ENCODE measurements around the gene DAGLB. TPM values are rescaled to one million over a fixed set of nuclear protein-coding genes. Genes with fewer than 3 reads are reported as not detected.
A peak's percentile ranks its signal among the peaks of the same experiment; 100 is the strongest.

The DAGLB gene
- total RNA-seq, 1 experiment from 2014 or later: 23.4 TPM

GRCh38 chr7:6478186-6478585 lies 30.4 kb upstream of the DAGLB start:
- Histone ChIP-seq H3K27ac (ENCODE audit: low read length) (no peak overlapping the region), H3K4me2 (ENCODE audit: low read length) (no peak overlapping the region), H3K36me3 (ENCODE audit: low read depth, low read length) (peaks cover 32% of the 10 kb centered on the region; the same call in 1 of the 2 replicates), H3K4me1 (ENCODE audit: insufficient read depth, low read length) (peaks cover 25% of the 10 kb centered on the region), H3K9me2 (replicated peaks; ENCODE audit: low read length) (no peaks in the 10 kb centered on the region), H3K4me3 (ENCODE audit: low read length) (no peak overlapping the region), H3K9me3 (ENCODE audit: low read length) (no peaks in the 10 kb centered on the region), H3F3A (ENCODE audit: low read length, unreplicated experiment) (no peaks in the 10 kb centered on the region), H3K9ac (ENCODE audit: low read length) (no peak overlapping the region), H3K79me2 (ENCODE audit: low read length) (peaks cover 100% of the 10 kb centered on the region), H4K20me1 (ENCODE audit: low read length) (peaks cover 88% of the 10 kb centered on the region), H3K27me3 (ENCODE audit: low read length) (no peaks in the 10 kb centered on the region), H2AFZ (ENCODE audit: low read length) (no peak overlapping the region)
- POLR2A ChIA-PET (ENCODE audit: unreplicated experiment): no interaction called here
- TF ChIP-seq EZH2 (IDR thresholded peaks at IDR 0.05; ENCODE audit: low read length, unreplicated experiment) (no peak), EZH2phosphoT487 (IDR thresholded peaks at IDR 0.05; ENCODE audit: borderline replicate concordance, low read length) (no peak)
- no TSS peak for BruUV-seq (replicated peaks)
- CTCF ChIA-PET: no interaction called here
- DNase-seq (no peak), ATAC-seq (no peak)
- intact Hi-C loops (cut with micrococcal nuclease): no loop called here

- TF ChIP-seq EZH2 (IDR thresholded peaks at IDR 0.05; ENCODE audit: low read length, unreplicated experiment) (no peak), EZH2phosphoT487 (IDR thresholded peaks at IDR 0.05; ENCODE audit: borderline replicate concordance, low read length) (no peak), CTCF (conservative IDR thresholded peaks at IDR 0.05; ENCODE audit: low read depth, low read length) (no peak)
- ATAC-seq (no peak), DNase-seq (no peak)
- Histone ChIP-seq H3K9me3 (ENCODE audit: low read length) (no peaks in the 10 kb centered on the region), H3K9ac (ENCODE audit: low read length) (no peak overlapping the region), H3K27me3 (ENCODE audit: low read length) (no peaks in the 10 kb centered on the region), H2AFZ (ENCODE audit: low read length) (no peak overlapping the region), H3K9me2 (replicated peaks; ENCODE audit: low read length) (no peaks in the 10 kb centered on the region), H3K27ac (ENCODE audit: low read length) (no peak overlapping the region), H3K79me2 (ENCODE audit: low read length) (peaks cover 99% of the 10 kb centered on the region), H3F3A (ENCODE audit: low read length, unreplicated experiment) (no peaks in the 10 kb centered on the region), H3K36me3 (ENCODE audit: low read depth, low read length) (peaks cover 35% of the 10 kb centered on the region; the same call in 1 of the 2 replicates), H3K4me3 (ENCODE audit: low read length) (no peak overlapping the region), H4K20me1 (ENCODE audit: low read length) (peaks cover 79% of the 10 kb centered on the region), H3K4me1 (ENCODE audit: insufficient read depth, low read length) (peaks cover 20% of the 10 kb centered on the region), H3K4me2 (ENCODE audit: low read length) (no peak overlapping the region)
- ChIA-PET POLR2A (ENCODE audit: unreplicated experiment) (no interaction called here), CTCF (no interaction called here)
- intact Hi-C loops (cut with micrococcal nuclease): no loop called here
- BruUV-seq (replicated peaks): no TSS peak
Measured at GRCh38 chr7:6477318-6477660, 29.5 kb upstream of the DAGLB start.

GRCh38 chr7:6476596-6477317 lies 29.0 kb upstream of the DAGLB start:
- ChIA-PET POLR2A (ENCODE audit: unreplicated experiment) (no interaction called here), CTCF (no interaction called here)
- H3K4me2 ChIP-seq (ENCODE audit: low read length): no peak overlapping the region
- no peak overlapping the region for H2AFZ ChIP-seq (ENCODE audit: low read length)
- intact Hi-C loops (cut with micrococcal nuclease): no loop called here
- H3K4me3 ChIP-seq (ENCODE audit: low read length): no peak overlapping the region
- BruUV-seq (replicated peaks): no TSS peak
- H3K9me3 ChIP-seq (ENCODE audit: low read length): no peaks in the 10 kb centered on the region
- no peaks in the 10 kb centered on the region for H3K27me3 ChIP-seq (ENCODE audit: low read length)
- ATAC-seq (peak; percentile 10; the same call in 1 of the 2 replicates), DNase-seq (no peak)
- no peak for TF ChIP-seq CTCF (conservative IDR thresholded peaks at IDR 0.05; ENCODE audit: low read depth, low read length)
- TF ChIP-seq EZH2phosphoT487 (IDR thresholded peaks at IDR 0.05; ENCODE audit: borderline replicate concordance, low read length): no peak
- no peak for TF ChIP-seq EZH2 (IDR thresholded peaks at IDR 0.05; ENCODE audit: low read length, unreplicated experiment)
- H3K9ac ChIP-seq (ENCODE audit: low read length): no peak overlapping the region
- no peaks in the 10 kb centered on the region for H3K9me2 ChIP-seq (replicated peaks; ENCODE audit: low read length)
- peaks cover 17% of the 10 kb centered on the region for H3K4me1 ChIP-seq (ENCODE audit: insufficient read depth, low read length)
- H3F3A ChIP-seq (ENCODE audit: low read length, unreplicated experiment): no peaks in the 10 kb centered on the region
- peaks cover 98% of the 10 kb centered on the region for H3K79me2 ChIP-seq (ENCODE audit: low read length)
- no peak overlapping the region for H3K27ac ChIP-seq (ENCODE audit: low read length)
- H4K20me1 ChIP-seq (ENCODE audit: low read length): peaks cover 76% of the 10 kb centered on the region
- H3K36me3 ChIP-seq (ENCODE audit: low read depth, low read length): peaks cover 37% of the 10 kb centered on the region; the same call in 1 of the 2 replicates

Data from PC-3 (cell line).